ENCODE data around the gene TPK1. TPM values are rescaled to one million over a fixed set of nuclear protein-coding genes. Genes with fewer than 3 reads are reported as not detected.

The TPK1 gene
- total RNA-seq, 2 donors from 2014 or later = 26.2 to 31.3 TPM

DNA sequence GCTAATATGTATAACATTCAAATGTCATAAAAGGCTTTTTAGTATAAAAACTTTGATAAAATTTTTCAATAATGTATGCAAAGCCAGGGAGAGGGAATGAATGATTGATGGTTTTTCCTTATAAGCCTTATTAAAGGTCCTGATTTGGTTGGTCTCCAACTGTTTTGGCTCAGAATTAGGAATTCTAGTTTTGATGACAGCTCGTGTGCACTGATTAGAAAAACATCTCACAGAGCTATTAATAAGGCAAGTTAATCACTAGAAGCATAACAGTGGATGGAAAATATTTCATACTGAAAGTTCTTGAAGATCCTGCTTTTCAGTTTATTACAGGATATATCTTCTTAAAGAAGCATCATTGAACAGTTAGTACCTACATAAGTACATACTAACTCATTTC is 317.5 kb downstream of the TPK1 start:
- ATAC-seq (replicated peaks in 1 of 2) = no peak
- Mint-ChIP-seq H3K9me3 (no peaks in the 10 kb centered on the region), H3K27ac (no peak overlapping the region), H3K27me3 (ENCODE audit: low read depth) (no peaks in the 10 kb centered on the region), H3K4me1 (ENCODE audit: low read depth) (peaks cover 5% of the 10 kb centered on the region), H3K4me3 (no peak overlapping the region), H3K36me3 (ENCODE audit: insufficient read depth in 2 of 2) (no peaks in the 10 kb centered on the region)
- DNase-seq = no peak

DNA sequence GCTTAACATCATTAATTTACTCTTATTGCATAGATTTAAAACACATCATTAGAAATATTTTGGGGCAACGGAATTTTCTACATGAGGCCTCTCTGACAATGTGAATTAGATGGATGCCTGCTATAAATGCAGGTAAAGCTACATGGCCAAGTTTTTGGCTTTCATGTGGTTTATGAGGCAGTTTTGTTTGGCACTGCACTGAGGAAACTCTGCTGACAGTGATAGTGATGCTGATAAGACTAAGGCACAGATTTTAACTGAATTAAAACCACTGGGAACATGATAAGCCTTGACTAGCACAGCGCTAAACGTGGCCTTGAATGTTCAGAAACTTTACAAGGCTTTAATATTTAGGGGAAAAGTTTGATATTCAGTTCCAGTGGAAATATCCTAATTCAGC is 318.1 kb downstream of the TPK1 start:
- Mint-ChIP-seq H3K4me1 (ENCODE audit: low read depth) (peaks cover 5% of the 10 kb centered on the region), H3K36me3 (ENCODE audit: insufficient read depth in 2 of 2) (no peaks in the 10 kb centered on the region), H3K27me3 (ENCODE audit: low read depth) (no peaks in the 10 kb centered on the region), H3K9me3 (no peaks in the 10 kb centered on the region), H3K27ac (no peak overlapping the region), H3K4me3 (no peak overlapping the region)
- ATAC-seq (replicated peaks in 1 of 2) (no peak), DNase-seq (no peak)

DNA sequence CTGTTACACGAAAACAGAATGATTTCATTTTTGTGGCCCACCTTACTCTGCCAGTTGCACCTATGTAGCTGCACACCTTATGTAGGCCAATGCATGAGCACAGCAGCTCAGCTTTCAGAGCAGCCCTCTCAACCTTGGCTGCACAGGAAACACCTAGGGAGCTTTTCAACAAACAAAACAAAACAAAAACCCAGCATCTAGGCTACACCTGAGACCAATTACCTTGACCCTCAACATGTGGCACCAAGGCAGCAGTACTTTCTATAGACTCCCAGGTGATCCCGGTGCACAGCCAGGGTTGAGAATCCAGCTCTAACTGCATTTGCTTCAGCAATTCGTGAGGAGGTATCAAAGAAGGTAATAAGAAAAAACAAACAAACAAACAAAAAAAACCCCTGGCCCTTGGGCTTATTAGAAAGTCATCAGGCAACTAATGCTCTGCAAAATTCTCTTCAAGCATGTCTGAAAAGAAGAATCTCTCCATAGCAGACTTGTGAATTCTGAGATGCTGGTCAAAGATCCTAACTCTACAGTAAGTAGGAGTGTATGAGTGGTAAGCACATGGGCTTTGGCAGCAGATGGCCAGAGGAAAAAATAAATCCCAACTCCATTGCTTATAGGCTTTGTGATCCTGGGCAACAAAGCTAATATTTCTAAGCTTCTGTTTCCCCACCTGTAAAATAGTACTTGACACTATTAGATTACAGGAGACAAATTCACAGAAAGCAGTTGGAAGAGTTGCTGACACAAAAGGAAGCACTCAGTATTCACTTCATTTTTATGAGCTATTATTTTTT is 318.9 kb downstream of the TPK1 start:
- no peak overlapping the region for H3K27ac Mint-ChIP-seq
- H3K27me3 Mint-ChIP-seq (ENCODE audit: low read depth) = no peaks in the 10 kb centered on the region
- H3K36me3 Mint-ChIP-seq (ENCODE audit: insufficient read depth in 2 of 2) = no peaks in the 10 kb centered on the region
- no peaks in the 10 kb centered on the region for H3K9me3 Mint-ChIP-seq
- ATAC-seq (replicated peaks in 1 of 2) (no peak), DNase-seq (no peak)
- H3K4me1 Mint-ChIP-seq (ENCODE audit: low read depth) = peaks cover 5% of the 10 kb centered on the region
- H3K4me3 Mint-ChIP-seq = no peak overlapping the region

DNA sequence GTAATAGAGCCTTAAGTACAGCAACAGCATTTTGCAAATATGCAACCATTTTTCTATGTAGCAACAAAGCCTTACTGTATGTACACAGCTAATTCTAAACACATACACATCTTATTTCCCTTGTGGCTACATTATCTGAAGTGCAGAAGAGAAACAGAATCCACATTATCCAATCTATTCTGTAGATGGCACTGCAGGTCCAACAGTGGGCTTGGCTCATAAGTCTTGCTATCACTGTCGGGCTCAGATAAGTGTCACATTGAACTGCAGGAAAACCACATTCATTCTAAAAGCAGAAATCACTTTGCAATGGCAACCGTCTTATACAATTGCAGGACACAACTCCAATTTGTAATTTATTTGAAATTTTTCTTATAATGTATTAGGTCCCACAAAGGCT is 322.5 kb downstream of the TPK1 start:
- ATAC-seq (replicated peaks in 1 of 2) = no peak
- no peaks in the 10 kb centered on the region for H3K4me1 Mint-ChIP-seq (ENCODE audit: low read depth)
- H3K27me3 Mint-ChIP-seq (ENCODE audit: low read depth) = no peaks in the 10 kb centered on the region
- no peak overlapping the region for H3K27ac Mint-ChIP-seq
- DNase-seq = no peak
- H3K4me3 Mint-ChIP-seq = no peak overlapping the region
- H3K9me3 Mint-ChIP-seq = no peaks in the 10 kb centered on the region
- no peaks in the 10 kb centered on the region for H3K36me3 Mint-ChIP-seq (ENCODE audit: insufficient read depth in 2 of 2)

DNA sequence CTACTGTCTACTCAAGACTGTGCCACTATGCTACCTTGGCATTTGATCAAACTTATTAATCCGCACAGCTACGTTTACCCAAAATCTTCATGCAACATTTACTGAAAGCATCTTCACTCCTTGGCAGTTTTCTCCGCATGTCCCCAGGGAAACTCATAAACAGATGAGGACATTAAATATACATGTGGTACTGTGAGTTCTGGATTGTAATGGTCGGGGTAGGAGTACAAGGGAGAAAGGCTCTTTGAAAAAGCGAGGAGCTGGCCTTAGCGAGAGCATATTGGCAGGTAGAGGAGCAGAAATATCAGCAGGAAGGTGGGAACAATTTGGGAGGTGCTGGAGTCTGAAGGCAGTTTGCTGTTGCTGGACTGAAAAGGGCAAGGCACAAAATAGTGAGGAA is 325.2 kb downstream of the TPK1 start:
- H3K27ac Mint-ChIP-seq = no peak overlapping the region
- no peaks in the 10 kb centered on the region for H3K36me3 Mint-ChIP-seq (ENCODE audit: insufficient read depth in 2 of 2)
- peaks cover 0 to under 1% of the 10 kb centered on the region in 2 donors for H3K9me3 Mint-ChIP-seq
- no peaks in the 10 kb centered on the region for H3K4me1 Mint-ChIP-seq (ENCODE audit: low read depth)
- DNase-seq = no peak
- no peak overlapping the region for H3K4me3 Mint-ChIP-seq
- no peak for ATAC-seq (replicated peaks in 1 of 2)
- no peaks in the 10 kb centered on the region for H3K27me3 Mint-ChIP-seq (ENCODE audit: low read depth)

DNA sequence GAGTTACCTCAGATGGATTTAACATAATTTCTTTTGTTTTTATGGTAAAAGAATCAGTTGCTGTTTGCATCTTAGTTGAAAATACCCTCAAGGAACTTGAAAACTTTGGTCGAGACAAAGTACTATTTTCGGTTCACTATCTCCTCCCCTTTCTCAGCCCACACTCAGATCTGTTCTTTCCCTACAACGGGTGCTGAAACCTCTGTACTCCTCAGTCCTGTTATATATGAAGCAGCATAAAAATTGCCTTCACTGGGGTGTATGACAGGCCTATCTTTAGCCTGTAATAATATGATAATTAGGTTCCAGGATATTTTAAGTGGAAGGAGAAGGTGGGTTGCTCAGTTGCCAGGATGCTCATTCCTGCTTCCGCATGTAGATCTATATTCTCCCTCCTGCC is 327.2 kb downstream of the TPK1 start:
- Mint-ChIP-seq H3K27ac (no peak overlapping the region), H3K36me3 (ENCODE audit: insufficient read depth in 2 of 2) (no peaks in the 10 kb centered on the region), H3K27me3 (ENCODE audit: low read depth) (no peaks in the 10 kb centered on the region), H3K4me3 (no peak overlapping the region), H3K9me3 (peaks cover 0 to 2% of the 10 kb centered on the region in 2 donors), H3K4me1 (ENCODE audit: low read depth) (no peaks in the 10 kb centered on the region)
- ATAC-seq (replicated peaks in 1 of 2) (no peak), DNase-seq (no peak)

DNA sequence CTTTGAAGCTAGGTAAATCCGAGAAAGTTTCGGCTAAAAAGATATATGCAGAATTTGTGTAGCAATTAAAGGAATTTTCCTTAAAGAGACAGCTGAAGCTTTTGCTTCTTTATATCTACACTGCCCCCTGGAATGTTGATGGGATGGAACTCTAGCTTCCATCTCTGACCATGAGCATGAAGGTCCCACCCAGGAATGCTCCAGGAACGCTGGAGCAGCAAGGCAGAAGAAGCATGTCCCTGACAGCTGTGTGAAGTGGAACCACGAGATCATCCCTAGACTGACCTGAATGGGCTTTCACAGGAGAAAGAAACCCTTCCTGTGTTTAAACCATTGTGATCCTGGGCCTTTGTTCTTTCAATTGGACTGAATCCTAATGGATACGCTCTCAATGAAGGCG is 332.6 kb downstream of the TPK1 start:
- no peaks in the 10 kb centered on the region for H3K36me3 Mint-ChIP-seq (ENCODE audit: insufficient read depth in 2 of 2)
- ATAC-seq (replicated peaks in 1 of 2) (no peak), DNase-seq (no peak)
- no peaks in the 10 kb centered on the region for H3K27me3 Mint-ChIP-seq (ENCODE audit: low read depth)
- no peaks in the 10 kb centered on the region for H3K4me1 Mint-ChIP-seq (ENCODE audit: low read depth)
- peaks cover 0 to 2% of the 10 kb centered on the region in 2 donors for H3K9me3 Mint-ChIP-seq
- H3K4me3 Mint-ChIP-seq = no peak overlapping the region
- H3K27ac Mint-ChIP-seq = no peak overlapping the region

DNA sequence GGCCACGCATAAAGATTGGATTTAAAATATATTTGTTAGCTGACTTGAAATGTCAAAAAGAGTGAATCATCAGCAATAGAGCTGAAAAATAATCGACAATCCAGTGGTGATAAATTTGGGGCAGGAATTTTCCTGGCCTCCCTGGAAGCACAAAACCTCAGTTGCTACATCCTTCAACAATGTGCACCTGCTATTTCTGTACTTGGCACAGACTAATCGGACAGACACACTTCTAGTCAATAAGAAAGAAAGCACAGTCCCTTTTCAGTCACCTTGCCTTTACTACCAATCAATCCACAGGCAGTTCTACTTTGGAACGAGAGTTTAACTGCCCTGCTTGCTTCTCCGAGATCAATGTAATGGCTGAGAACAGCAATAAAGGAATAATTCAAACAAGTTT is 335.6 kb downstream of the TPK1 start:
- no peaks in the 10 kb centered on the region for H3K9me3 Mint-ChIP-seq
- no peak overlapping the region for H3K4me3 Mint-ChIP-seq
- ATAC-seq (replicated peaks in 1 of 2) = no peak
- no peaks in the 10 kb centered on the region for H3K27me3 Mint-ChIP-seq (ENCODE audit: low read depth)
- H3K4me1 Mint-ChIP-seq (ENCODE audit: low read depth) = no peaks in the 10 kb centered on the region
- no peak overlapping the region for H3K27ac Mint-ChIP-seq
- peaks cover 0 to 1% of the 10 kb centered on the region in 2 donors for H3K36me3 Mint-ChIP-seq (ENCODE audit: insufficient read depth in 2 of 2)
- no peak for DNase-seq

DNA sequence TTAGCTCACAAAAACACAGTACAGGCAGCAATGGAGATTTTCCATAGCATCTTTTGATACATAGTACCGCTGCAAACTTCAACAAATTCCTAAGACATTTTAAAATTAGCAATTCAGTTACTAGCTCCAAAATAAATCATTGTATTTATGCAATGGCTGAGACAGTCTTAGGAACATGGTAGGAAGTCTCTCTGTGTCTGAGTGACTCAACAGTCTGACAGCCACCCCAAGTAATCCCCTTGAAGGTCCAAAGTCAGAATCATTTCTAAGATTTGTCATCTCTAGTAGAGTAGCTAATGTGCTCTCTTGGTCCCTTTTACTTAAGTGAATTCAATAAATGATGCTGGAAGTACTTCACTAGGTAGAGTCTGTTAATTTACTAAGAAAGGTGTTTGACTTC is 338.6 kb downstream of the TPK1 start:
- no peaks in the 10 kb centered on the region for H3K27me3 Mint-ChIP-seq (ENCODE audit: low read depth)
- DNase-seq (no peak), ATAC-seq (replicated peaks in 1 of 2) (no peak)
- H3K9me3 Mint-ChIP-seq = no peaks in the 10 kb centered on the region
- peaks cover 0 to 2% of the 10 kb centered on the region in 2 donors for H3K36me3 Mint-ChIP-seq (ENCODE audit: insufficient read depth in 2 of 2)
- H3K4me1 Mint-ChIP-seq (ENCODE audit: low read depth) = no peaks in the 10 kb centered on the region
- no peak overlapping the region for H3K27ac Mint-ChIP-seq
- no peak overlapping the region for H3K4me3 Mint-ChIP-seq

DNA sequence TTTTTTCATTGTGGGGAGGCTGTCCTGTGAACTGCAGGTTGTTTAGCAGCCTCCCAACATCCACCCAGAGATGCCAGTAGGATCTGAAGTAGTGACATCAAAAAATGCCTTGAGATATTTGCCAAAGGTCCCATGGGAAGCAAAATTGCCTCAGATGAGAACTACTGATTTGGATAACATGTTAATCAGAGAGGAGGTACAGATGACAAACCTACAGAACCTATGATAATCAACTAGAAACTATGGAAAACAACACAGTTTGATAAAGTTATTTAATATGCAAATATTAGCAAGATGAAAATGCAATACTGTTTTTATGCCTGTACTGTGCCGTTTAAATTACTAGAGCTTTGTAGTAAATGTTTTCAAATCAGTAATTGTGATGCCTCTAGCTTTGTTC is 341.5 kb downstream of the TPK1 start:
- no peak for DNase-seq
- Mint-ChIP-seq H3K4me1 (ENCODE audit: low read depth) (no peaks in the 10 kb centered on the region), H3K27ac (no peak overlapping the region), H3K9me3 (no peaks in the 10 kb centered on the region), H3K36me3 (ENCODE audit: insufficient read depth in 2 of 2) (peaks cover 0 to 2% of the 10 kb centered on the region in 2 donors), H3K4me3 (no peak overlapping the region), H3K27me3 (ENCODE audit: low read depth) (no peaks in the 10 kb centered on the region)
- no peak for ATAC-seq (replicated peaks in 1 of 2)

DNA sequence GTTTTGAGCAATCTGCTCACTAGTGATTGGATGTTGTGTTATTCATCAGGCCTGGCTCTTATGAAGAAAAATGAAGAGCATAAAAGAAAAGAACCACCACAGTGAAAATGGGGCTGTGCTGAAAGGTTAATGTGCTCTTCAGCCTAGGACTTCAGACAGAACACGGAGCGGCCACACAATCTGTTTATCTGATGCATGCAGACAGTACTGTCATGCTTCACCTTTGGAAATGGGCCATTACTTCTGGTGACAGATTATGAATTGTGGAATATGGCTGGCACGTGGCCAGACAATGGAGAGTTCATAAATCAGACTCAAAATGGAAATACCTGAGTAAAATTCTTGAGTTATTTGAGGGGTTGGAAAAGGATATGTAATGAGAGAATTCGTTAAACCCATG is 346.3 kb downstream of the TPK1 start:
- Mint-ChIP-seq H3K4me3 (no peak overlapping the region), H3K27ac (no peak overlapping the region)
- ATAC-seq (replicated peaks in 1 of 2) = no peak

DNA sequence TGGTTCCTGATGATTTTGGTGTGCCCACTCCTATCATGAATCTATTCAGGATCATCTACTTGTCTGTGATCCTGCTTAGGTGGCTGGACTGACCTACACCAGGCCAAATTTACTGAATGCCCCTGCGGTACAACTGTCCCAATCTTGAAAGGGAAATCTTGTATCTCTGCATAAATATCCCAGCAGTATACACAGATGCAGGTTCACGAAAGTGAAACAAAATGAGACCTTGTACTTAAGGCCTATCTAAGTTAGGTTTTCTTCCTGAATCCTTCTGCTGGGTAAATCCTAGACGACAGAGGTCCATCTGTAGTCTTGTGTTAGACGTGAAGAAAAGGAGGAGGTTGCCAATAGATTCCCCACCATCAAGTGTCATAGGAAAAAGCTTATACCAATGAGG is 346.9 kb downstream of the TPK1 start:
- DNase-seq (no peak), ATAC-seq (replicated peaks in 1 of 2) (no peak)
- H3K4me3 Mint-ChIP-seq = no peak overlapping the region
- no peaks in the 10 kb centered on the region for H3K9me3 Mint-ChIP-seq
- H3K4me1 Mint-ChIP-seq (ENCODE audit: low read depth) = no peaks in the 10 kb centered on the region
- H3K36me3 Mint-ChIP-seq (ENCODE audit: insufficient read depth in 2 of 2) = peaks cover 2% of the 10 kb centered on the region in 2 donors
- no peaks in the 10 kb centered on the region for H3K27me3 Mint-ChIP-seq (ENCODE audit: low read depth)
- no peak overlapping the region for H3K27ac Mint-ChIP-seq

More for the DNA sequence above, 346.3 kb downstream of the TPK1 start:
- no peak for DNase-seq
- Mint-ChIP-seq H3K9me3 (no peaks in the 10 kb centered on the region), H3K36me3 (ENCODE audit: insufficient read depth in 2 of 2) (peaks cover 0 to 2% of the 10 kb centered on the region in 2 donors), H3K4me1 (ENCODE audit: low read depth) (no peaks in the 10 kb centered on the region), H3K27me3 (ENCODE audit: low read depth) (no peaks in the 10 kb centered on the region)

DNA sequence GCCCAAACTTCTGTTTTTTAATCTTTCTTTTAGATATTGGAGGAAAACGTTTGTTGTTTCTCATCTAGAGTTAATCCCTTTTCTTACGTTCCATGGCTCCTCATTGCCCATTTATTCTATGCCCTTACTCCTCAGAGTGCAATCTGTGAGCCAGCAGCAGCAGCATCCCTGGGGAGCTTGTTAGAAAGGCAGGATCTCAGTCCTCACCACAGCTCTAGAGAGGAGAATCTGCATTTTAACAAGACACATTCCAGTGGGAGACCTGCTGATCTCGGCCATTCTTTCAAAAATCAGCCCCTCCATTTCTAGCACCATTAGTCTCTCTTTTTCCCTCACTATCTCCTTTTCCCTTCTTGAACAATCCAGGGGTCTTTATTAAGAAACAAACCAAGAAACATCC is 348.0 kb downstream of the TPK1 start:
- H3K4me1 Mint-ChIP-seq (ENCODE audit: low read depth) = no peaks in the 10 kb centered on the region
- no peak overlapping the region for H3K27ac Mint-ChIP-seq
- ATAC-seq (replicated peaks in 1 of 2) = no peak

DNA sequence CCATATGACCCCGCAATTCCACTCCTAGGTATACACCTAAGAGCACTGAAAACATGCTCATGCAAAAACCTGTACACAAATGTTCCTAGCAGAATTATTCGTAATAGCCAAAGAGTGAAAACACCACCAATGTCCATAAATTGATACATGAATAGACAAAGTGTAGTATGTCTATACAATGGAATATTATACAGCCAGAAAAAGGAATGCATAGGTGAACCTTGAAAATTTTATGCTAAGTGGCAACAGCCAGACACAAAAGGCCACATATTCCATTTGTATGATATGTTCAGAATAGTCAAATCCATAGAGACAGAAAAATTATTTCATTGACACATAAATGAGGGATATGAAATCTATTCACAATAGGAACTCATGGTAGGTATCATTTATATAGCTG is 351.4 kb downstream of the TPK1 start:
- Mint-ChIP-seq H3K36me3 (ENCODE audit: insufficient read depth in 2 of 2) (peaks cover 2 to 3% of the 10 kb centered on the region in 2 donors), H3K4me3 (no peak overlapping the region), H3K4me1 (ENCODE audit: low read depth) (no peaks in the 10 kb centered on the region), H3K27me3 (ENCODE audit: low read depth) (no peaks in the 10 kb centered on the region), H3K9me3 (no peaks in the 10 kb centered on the region), H3K27ac (no peak overlapping the region)
- ATAC-seq (replicated peaks in 1 of 2) (no peak), DNase-seq (no peak)

More for the DNA sequence above, 348.0 kb downstream of the TPK1 start:
- no peaks in the 10 kb centered on the region for H3K27me3 Mint-ChIP-seq (ENCODE audit: low read depth)
- H3K9me3 Mint-ChIP-seq = no peaks in the 10 kb centered on the region
- H3K4me3 Mint-ChIP-seq = no peak overlapping the region
- DNase-seq = no peak
- peaks cover 2 to 3% of the 10 kb centered on the region in 2 donors for H3K36me3 Mint-ChIP-seq (ENCODE audit: insufficient read depth in 2 of 2)

Data from activated T-cell treated with anti-CD3 and anti-CD28 coated beads, Interleukin-2, amount 50 U/mL, for 72 hours (primary cell).